Neuronal stem cell (in vitro differentiated cells): Measurements from ENCODE around the gene DUSP1.

Source experiments
- DNase-seq: peaks from one replicate; pipeline ENCODE4 v3.0.0-alpha.2; 2013; ENCODE audit warnings: low spot score
- H2AFZ ChIP-seq: one replicate; pipeline ENCODE4 v1.6.1; 2013; ENCODE audit warnings: mild to moderate bottlenecking, low read length, inconsistent platforms
- H2AK5ac ChIP-seq: 2 replicates; pipeline ENCODE4 v1.6.1; 2013; ENCODE audit warnings: low read depth, mild to moderate bottlenecking, inconsistent platforms, low read length, moderate library complexity, mixed read lengths
- H2BK120ac ChIP-seq: 2 replicates; pipeline ENCODE4 v1.6.1; 2013; ENCODE audit warnings: low read depth, mild to moderate bottlenecking, inconsistent platforms, low read length, moderate library complexity, mixed read lengths
- H2BK12ac ChIP-seq: one replicate; pipeline ENCODE4 v1.6.1; 2013; ENCODE audit warnings: low read length, inconsistent platforms
- H2BK15ac ChIP-seq: 2 replicates; pipeline ENCODE4 v1.6.1; 2013; ENCODE audit warnings: mild to moderate bottlenecking, low read length, inconsistent platforms, mixed read lengths
- H2BK5ac ChIP-seq: one replicate; pipeline ENCODE4 v1.6.1; 2013; ENCODE audit warnings: inconsistent platforms, mild to moderate bottlenecking, low read length, moderate library complexity
- H3K14ac ChIP-seq: one replicate; pipeline ENCODE4 v1.6.1; 2013; ENCODE audit warnings: low read length, inconsistent platforms
- H3K18ac ChIP-seq: 2 replicates; pipeline ENCODE4 v1.6.1; 2013; ENCODE audit warnings: low read length, inconsistent platforms
- H3K23ac ChIP-seq: 2 replicates; pipeline ENCODE4 v1.6.1; 2013; ENCODE audit warnings: low read depth, mild to moderate bottlenecking, mixed read lengths, low read length, inconsistent platforms; ENCODE audit not compliant: poor library complexity
- H3K27ac ChIP-seq: replicated peaks from 3 replicates; pipeline ENCODE4 v1.5.1; 2013; ENCODE audit warnings: low read length, inconsistent platforms
- H3K27me3 ChIP-seq, 3 experiments: 2 replicates each; pipeline ENCODE4 v1.6.1; 2013; ENCODE audit warnings: low read length in 3 of 3, mild to moderate bottlenecking in 2 of 3, inconsistent platforms in 1 of 3, low read depth in 1 of 3, mixed read lengths in 1 of 3, moderate library complexity in 1 of 3; ENCODE audit not compliant: control insufficient read depth in 3 of 3, insufficient read depth in 3 of 3
- H3K36me3 ChIP-seq, 2 donors: replicated peaks in 1 of 2; 2 replicates each; pipeline ENCODE4 v1.6.1; 2013; ENCODE audit warnings: low read length in 2 of 2; ENCODE audit not compliant: control insufficient read depth in 2 of 2, insufficient read depth in 2 of 2
- H3K4ac ChIP-seq: 2 replicates; pipeline ENCODE4 v1.6.1; 2013; ENCODE audit warnings: inconsistent platforms, mild to moderate bottlenecking, low read length, moderate library complexity
- H3K4me1 ChIP-seq, 2 donors: 1 replicate in 1 of 2; 2 replicates in 1 of 2; pipeline ENCODE4 v1.6.1; 2013; ENCODE audit warnings: low read length in 2 of 2, low read depth in 1 of 2; ENCODE audit not compliant: control insufficient read depth in 2 of 2, insufficient read depth in 1 of 2
- H3K4me2 ChIP-seq: one replicate; pipeline ENCODE4 v1.6.1; 2013; ENCODE audit warnings: mild to moderate bottlenecking, low read length, inconsistent platforms; ENCODE audit not compliant: insufficient read depth, poor library complexity, severe bottlenecking
- H3K4me3 ChIP-seq, 2 donors: 2 replicates each; pipeline ENCODE4 v1.5.1; 2013; ENCODE audit warnings: low read length in 2 of 2, mild to moderate bottlenecking in 2 of 2, inconsistent platforms in 1 of 2, moderate library complexity in 1 of 2
- H3K79me1 ChIP-seq: one replicate; pipeline ENCODE4 v1.6.1; 2013; ENCODE audit warnings: low read depth, mild to moderate bottlenecking, inconsistent platforms, low read length, moderate library complexity
- H3K9ac ChIP-seq: one replicate; pipeline ENCODE4 v1.6.1; 2013; ENCODE audit warnings: mild to moderate bottlenecking, low read depth, low read length, inconsistent platforms; ENCODE audit not compliant: poor library complexity
- H3K9me3 ChIP-seq, 2 donors: replicated peaks in 1 of 2; 2 replicates each; pipeline versions ENCODE3 to v1.6.1; 2013; ENCODE audit warnings: low read length in 2 of 2, mild to moderate bottlenecking in 2 of 2, inconsistent platforms in 1 of 2, low read depth in 1 of 2, mixed read lengths in 1 of 2, moderate library complexity in 1 of 2; ENCODE audit not compliant: control insufficient read depth in 2 of 2, insufficient read depth in 1 of 2
- H4K8ac ChIP-seq: one replicate; pipeline ENCODE4 v1.6.1; 2013; ENCODE audit warnings: low read depth, mild to moderate bottlenecking, inconsistent platforms, low read length, moderate library complexity
- H4K91ac ChIP-seq: one replicate; pipeline ENCODE4 v1.6.1; 2013; ENCODE audit warnings: low read length, low read depth, mild to moderate bottlenecking, inconsistent platforms; ENCODE audit not compliant: poor library complexity
- WGBS, 2 donors: extraction: QIAGEN DNeasy Blood & Tissue Kit; methylation state at CpG; one replicate each; pipeline ENCODE4 v1.1.7; 2013; ENCODE audit warnings: missing lambda C conversion rate in 2 of 2, mixed read lengths in 1 of 2; ENCODE audit not compliant: insufficient read length in 2 of 2, insufficient replicate concordance in 1 of 2; ENCODE audit errors: extremely low coverage in 2 of 2; 5-methylcytosine and 5-hydroxymethylcytosine counted together

Gene DUSP1

DNA sequence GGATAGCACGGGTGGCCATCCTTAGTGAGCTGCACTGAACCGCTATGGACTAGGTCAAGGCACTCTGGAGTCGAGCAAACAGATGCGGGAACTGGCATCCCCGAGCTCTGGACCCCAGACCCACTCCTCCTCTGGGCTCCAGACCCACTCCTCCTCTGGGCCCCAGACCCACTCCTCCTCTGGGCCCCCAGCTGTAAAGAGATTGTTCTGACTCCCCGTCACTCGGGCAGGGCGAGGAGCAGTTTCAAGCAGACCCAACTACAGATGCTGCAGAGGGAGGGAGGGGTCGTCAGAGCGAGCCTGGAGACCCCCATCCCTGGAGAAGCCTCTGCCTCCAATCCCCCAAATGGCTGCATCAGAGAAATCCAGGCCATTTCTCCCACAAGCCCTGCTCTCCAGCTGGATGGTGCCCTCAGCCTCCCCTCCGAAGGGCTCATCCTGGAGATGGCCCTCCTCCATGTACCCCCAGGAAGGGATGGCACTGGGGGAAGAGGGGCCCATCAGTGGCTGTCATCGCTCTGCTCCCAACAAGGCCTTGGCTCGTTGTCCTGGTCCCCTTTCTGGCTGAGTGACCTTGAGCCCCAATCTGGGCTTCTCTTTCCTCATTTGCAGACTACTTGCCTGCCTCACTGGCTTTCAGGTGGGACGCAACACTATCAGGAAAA is 38.7 kb downstream of the DUSP1 start:
- Histone ChIP-seq H2BK5ac (no peak overlapping the region), H3K18ac (peak overlapping the region; percentile 32), H3K27ac (no peak overlapping the region), H3K9me3 (no peaks in the 10 kb centered on the region), H2AK5ac (peak overlapping the region; percentile 74), H4K8ac (no peak overlapping the region), H2BK15ac (no peak overlapping the region), H3K27me3 (peaks cover 0 to 30% (median 2%) of the 10 kb centered on the region in 3 experiments), H3K4me1 (peaks cover 4 to 12% of the 10 kb centered on the region in 2 donors), H2AFZ (no peak overlapping the region), H3K79me1 (no peaks in the 10 kb centered on the region), H3K9ac (peak overlapping the region; percentile 2), H3K14ac (no peak overlapping the region), H2BK120ac (peak overlapping the region; percentile 50), H3K4me2 (no peak overlapping the region), H3K4me3 (no peak overlapping the region), H3K23ac (no peak overlapping the region), H4K91ac (peak overlapping the region; percentile 13), H2BK12ac (no peak overlapping the region), H3K36me3 (no peaks in the 10 kb centered on the region), H3K4ac (no peak overlapping the region)
- no peak for DNase-seq
- WGBS, 2 donors, result no CpG with 5 or more reads among the region's 14 CpGs

DNA sequence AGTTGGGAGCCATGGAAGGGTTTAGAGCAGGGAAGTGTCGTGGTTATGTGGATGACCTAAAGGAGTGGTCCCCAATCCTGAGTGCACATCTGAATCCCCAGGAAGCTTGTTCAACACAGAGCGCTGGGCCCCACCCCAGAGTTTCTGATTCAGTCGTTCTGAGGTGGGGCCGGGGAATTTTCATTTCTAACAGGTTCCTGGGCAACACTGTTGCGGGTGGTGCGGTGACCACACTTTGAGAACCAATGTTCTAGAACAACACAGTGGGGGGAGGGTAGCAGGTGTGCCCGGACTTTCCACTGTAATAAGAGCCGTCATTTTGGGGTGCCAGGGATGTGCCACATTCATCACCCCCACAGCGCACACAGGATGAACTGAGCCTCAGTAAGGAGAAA is 39.3 kb downstream of the DUSP1 start:
- Histone ChIP-seq H2BK120ac (no peak overlapping the region), H3K23ac (no peak overlapping the region), H3K18ac (peak overlapping the region; percentile 27), H3K14ac (no peak overlapping the region), H3K36me3 (no peaks in the 10 kb centered on the region), H3K79me1 (no peaks in the 10 kb centered on the region), H2BK5ac (no peak overlapping the region), H2BK15ac (no peak overlapping the region), H3K9me3 (no peaks in the 10 kb centered on the region), H2AFZ (no peak overlapping the region), H3K9ac (no peak overlapping the region), H4K91ac (peak overlapping the region; percentile 48), H3K4me1 (peaks cover 4 to 10% of the 10 kb centered on the region in 2 donors), H3K4me2 (no peak overlapping the region), H3K27ac (no peak overlapping the region), H3K27me3 (peaks cover 0 to 30% (median 2%) of the 10 kb centered on the region in 3 experiments), H2AK5ac (peak overlapping the region; percentile 74), H3K4me3 (no peak overlapping the region), H3K4ac (no peak overlapping the region), H2BK12ac (peak overlapping the region; percentile 46), H4K8ac (no peak overlapping the region)
- DNase-seq, result no peak
- WGBS, 2 donors, result no CpG with 5 or more reads among the region's 9 CpGs

DNA sequence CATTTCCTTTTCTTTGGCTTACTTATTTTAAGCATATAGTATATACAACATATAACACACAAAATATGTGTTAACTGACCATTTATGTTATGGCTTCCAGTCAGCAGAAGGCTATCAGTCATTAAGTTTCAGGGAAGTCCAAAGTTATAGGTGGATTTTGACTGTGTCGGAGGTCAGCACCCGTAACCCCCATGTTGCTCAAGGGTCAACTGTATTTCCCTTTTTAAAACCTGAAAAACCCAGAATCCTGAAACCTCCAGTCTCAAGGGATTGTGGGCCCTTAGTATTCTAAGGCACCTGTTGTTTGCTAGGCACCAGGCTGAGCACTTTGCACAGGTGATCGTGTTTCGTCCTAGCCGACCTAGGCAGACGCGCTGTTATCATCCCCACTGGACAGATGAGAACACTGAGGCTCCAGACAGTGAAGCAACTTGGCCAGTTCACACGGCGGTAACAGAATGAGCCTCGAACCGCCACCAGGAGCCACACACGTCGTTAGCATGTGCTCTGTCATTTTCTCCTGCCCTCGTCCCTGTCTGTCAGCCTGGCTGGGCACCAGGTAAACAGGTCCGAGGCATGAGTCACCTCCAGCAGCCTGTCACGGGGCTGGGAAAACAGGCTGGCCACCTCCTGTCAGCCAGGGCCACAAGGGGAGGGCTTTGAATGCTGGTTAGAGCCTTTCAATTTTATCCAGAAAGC is 39.9 kb downstream of the DUSP1 start:
- Histone ChIP-seq H2AFZ (no peak overlapping the region), H3K27me3 (peaks cover 0 to 30% (median 2%) of the 10 kb centered on the region in 3 experiments), H3K9me3 (no peaks in the 10 kb centered on the region), H3K9ac (no peak overlapping the region), H3K4me2 (no peak overlapping the region), H3K23ac (no peak overlapping the region), H3K14ac (no peak overlapping the region), H2BK15ac (no peak overlapping the region), H3K4me3 (no peak overlapping the region), H3K18ac (no peak overlapping the region), H4K8ac (no peak overlapping the region), H2BK12ac (peak overlapping the region; percentile 46), H3K4me1 (peaks cover 4 to 10% of the 10 kb centered on the region in 2 donors), H3K27ac (no peak overlapping the region), H2BK120ac (no peak overlapping the region), H3K36me3 (no peaks in the 10 kb centered on the region), H4K91ac (peak overlapping the region; percentile 48), H3K4ac (peak overlapping the region; percentile 26), H2AK5ac (peak overlapping the region; percentile 74), H2BK5ac (no peak overlapping the region), H3K79me1 (no peaks in the 10 kb centered on the region)
- WGBS, 2 donors, result no CpG with 5 or more reads among the region's 16 CpGs
- DNase-seq, result no peak

DNA sequence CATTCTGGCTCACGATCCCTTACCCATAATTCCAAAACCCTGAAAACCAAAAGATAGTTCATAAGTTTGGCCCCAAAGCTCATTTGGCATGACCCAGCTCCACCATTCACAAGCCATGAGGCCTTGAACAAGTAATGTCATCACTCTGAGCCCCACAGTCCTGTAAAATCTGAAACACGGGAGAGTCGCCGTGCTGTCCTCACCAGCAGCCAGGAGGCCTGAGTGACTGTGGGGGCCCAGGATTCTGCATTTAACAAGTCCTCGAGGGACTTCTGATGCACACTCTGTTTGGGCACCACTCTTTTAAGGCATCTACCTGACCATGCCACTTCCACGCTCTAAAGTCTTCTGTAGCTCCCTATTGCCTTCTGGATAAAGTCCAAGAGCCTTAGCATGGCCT is 40.8 kb downstream of the DUSP1 start:
- no peak overlapping the region for H2AFZ ChIP-seq
- WGBS, 2 donors, result no CpG with 5 or more reads among the region's 6 CpGs
- no peaks in the 10 kb centered on the region for H3K9me3 ChIP-seq
- H2AK5ac ChIP-seq, result peak overlapping the region; percentile 4
- no peak overlapping the region for H2BK15ac ChIP-seq
- no peak overlapping the region for H3K23ac ChIP-seq
- H4K8ac ChIP-seq, result no peak overlapping the region
- no peak for DNase-seq
- no peak overlapping the region for H3K4ac ChIP-seq
- no peak overlapping the region for H3K4me3 ChIP-seq
- H3K18ac ChIP-seq, result peak overlapping the region; percentile 29
- no peak overlapping the region for H3K14ac ChIP-seq
- H3K9ac ChIP-seq, result no peak overlapping the region
- H3K79me1 ChIP-seq, result no peaks in the 10 kb centered on the region
- H2BK120ac ChIP-seq, result no peak overlapping the region
- peaks cover 0 to 32% (median 2%) of the 10 kb centered on the region in 3 experiments for H3K27me3 ChIP-seq
- no peak overlapping the region for H4K91ac ChIP-seq
- no peak overlapping the region for H2BK5ac ChIP-seq
- no peak overlapping the region for H2BK12ac ChIP-seq
- no peak overlapping the region for H3K27ac ChIP-seq
- no peak overlapping the region for H3K4me2 ChIP-seq
- no peaks in the 10 kb centered on the region for H3K36me3 ChIP-seq
- peaks cover 4 to 7% of the 10 kb centered on the region in 2 donors for H3K4me1 ChIP-seq
